G401.6 (cell line): ENCODE data around the gene VPS37D.
"Not testable (repeated sequence)": the region's sequence is repeated elsewhere in the genome, so short reads cannot be mapped to it uniquely, and the experiment has no call there.

Experiments used
- FAIRE-seq: peaks from 2 replicates; lab custom pipeline; 2012; peaks lifted over from hg19 to GRCh38; lab: Jason Lieb, UNC

The VPS37D gene, protein sequence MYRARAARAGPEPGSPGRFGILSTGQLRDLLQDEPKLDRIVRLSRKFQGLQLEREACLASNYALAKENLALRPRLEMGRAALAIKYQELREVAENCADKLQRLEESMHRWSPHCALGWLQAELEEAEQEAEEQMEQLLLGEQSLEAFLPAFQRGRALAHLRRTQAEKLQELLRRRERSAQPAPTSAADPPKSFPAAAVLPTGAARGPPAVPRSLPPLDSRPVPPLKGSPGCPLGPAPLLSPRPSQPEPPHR

DNA sequence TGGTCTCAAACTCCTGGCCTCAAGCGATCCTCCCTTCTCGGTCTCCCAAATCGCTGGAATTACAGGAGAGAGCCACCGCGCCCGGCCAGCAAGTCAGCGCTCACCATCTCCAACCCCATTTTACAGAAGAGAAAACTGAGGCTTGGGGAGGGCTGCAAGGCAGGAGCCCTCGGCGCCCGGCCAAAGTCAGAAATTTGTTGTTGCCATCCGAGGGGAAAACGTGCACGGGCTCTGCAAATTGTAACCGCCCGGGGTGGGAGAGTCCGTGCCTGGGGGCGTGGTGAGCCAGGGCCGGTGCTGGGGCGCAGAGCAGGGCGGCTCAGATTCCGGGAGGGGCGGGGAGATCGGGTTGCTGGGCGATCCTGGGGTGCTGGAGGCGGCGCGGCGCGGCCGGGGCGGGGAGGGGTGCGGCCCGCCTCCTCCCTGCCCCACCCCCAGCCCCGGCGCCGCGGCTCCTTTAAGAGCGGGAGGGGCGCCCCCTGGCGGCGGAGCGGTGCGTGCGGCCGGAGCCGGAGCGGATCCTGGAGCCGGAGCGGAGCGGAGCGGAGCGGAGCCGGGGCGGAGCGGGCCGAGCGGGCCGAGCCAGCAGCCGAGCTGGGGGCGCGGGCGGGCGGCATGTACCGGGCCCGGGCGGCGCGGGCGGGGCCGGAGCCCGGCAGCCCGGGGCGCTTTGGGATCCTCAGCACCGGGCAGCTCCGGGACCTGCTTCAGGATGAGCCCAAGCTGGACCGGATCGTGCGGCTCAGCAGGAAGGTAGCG lies at the start of gene VPS37D:
VPS37D (plus strand) TSS at position 488 of the 759 bp plus-strand sequence; CDS start at position 616, 128 bp downstream.
- no peak for FAIRE-seq

DNA sequence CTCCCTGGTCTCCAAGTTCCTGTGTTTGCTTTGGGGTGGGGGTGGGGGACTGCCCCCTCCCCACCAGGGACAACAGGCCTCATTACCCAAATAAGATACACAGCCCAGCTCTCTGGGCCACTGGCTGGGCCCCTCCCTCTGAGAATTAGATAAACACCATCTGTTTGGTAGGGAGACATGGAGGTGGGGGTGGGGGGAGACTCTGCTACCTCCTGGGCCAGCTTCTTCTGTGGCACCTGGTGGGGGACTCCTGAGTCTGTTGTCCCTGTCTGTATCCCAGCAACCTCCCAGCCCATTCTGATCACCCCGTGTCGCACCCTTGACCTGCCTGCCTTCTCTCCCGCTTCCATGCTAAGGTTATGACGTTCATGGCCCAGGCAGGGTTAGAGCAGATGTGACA lies 49.1 kb upstream of the VPS37D start:
- no peak for FAIRE-seq

DNA sequence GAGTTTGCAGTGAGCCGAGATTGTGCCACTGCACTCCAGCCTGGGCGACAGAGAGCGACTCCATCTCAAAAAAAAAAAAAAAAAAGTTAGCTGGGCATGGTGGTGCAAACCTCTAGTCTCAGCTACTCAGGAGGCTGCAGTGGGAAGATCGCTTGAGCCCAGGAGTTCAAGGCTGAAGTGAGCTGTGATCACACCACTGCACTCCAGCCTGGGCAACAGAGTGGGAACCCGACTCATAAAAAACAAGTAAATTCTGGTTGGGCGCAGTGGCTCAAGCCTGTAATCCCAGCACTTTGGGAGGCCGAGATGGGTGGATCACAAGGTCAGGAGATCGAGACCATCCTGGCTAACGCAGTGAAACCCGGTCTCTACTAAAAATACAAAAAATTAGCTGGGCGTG lies 48.2 kb upstream of the VPS37D start:
- FAIRE-seq: not testable (repeated sequence)

DNA sequence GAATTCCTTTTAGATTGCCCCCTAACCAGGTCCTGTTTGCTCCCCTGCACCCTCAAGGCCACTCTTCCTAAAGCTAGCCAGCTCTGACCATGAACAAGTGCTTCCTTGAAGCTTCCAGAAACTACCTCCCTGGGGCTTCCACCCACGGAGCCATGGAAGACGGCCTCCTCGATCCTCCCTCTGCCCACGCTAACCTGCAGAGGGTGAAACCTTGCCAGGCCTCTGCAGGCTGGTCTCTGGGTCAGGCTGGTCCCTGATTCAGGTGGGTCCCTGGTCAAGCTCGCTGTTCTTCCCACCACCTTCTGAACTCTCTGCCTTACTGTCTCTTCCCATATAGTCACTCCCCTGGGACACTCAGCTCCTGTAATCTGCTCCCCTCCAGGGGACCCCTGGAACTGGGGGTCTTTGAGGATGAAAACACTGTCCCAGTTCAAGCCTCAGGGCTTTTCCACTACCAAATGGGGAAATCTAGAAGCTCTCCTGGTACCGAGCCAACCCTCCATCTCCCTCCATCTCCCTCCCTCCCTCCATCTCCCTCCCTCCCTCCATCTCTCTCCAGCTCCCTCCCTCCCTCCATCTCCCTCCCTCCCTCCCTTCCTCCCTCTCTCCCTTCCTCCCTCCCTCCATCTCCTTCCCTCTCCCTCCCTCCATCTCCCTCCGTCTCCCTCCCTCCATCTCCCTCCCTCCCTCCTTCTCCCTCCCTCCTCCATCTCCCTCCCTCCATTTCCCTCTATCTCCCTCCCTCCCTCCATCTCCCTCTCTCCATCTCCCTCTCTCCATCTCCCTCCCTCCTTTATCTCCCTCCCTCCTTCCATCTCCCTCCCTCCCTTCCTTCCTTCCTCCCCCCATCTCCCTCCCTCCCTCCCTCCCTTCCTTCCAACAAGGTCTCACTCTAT lies 46.2 kb upstream of the VPS37D start:
- no peak for FAIRE-seq

DNA sequence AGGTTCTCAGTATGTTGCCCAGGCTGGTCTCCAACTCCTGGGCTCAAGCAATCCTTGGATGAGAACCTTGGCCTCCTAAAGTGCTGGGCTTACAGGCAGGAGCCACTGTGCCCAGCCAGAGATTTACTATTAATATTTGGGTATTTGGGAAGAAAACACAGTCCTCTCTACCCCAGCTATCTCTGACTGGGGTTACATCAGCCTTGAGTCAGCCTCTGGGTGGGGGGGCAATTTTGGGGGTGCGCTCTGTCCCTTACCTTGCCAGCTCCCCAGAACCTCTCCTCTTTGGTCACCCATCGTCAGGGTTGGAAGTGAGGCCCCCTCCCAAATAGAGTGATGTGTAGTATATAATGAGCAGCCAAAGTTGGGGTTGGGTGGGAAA lies 45.1 kb upstream of the VPS37D start:
- no peak for FAIRE-seq

DNA sequence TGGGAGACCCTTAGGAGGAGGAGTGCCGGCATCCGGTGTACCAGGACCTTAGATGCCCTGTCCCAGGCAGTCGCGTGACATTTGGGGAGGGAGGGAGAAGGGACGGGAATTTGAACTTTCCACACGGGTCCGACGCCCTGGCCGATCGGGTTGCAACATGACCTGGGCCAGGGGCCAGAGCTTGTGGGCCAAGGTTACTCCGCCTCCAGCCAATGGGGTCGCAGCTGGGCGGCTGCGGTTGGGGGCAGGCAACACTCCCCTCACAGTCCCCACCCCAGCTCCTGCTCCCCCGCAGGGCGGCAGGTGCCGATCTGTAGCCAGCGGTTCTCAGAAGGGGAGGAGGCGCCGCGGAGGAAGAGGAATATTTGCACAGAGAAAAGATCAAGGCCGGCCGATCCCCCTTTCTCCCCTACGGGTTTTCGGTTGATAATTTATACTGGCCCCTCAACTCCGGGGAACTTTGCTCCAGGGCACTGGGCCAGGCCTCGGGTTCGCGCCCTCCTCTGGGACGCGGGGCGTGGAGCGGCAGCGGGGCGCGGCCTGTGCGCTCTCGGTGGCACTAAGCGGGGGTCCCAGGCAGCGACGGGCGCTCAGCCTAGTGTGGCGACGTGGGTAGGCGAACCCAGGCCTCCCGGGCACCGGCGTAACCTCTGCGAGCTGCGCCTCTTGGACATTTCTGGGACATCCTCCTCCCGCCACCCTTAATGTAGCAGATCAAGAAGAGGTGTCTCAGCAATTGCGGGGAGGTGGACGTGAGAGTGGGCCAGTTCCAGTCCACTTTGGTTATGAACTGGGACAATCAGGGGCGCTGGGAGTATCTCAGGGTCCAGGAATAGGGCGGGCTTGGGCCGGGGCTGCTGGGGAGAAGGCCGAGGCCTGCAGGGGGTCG lies 44.5 kb upstream of the VPS37D start:
- no peak for FAIRE-seq

DNA sequence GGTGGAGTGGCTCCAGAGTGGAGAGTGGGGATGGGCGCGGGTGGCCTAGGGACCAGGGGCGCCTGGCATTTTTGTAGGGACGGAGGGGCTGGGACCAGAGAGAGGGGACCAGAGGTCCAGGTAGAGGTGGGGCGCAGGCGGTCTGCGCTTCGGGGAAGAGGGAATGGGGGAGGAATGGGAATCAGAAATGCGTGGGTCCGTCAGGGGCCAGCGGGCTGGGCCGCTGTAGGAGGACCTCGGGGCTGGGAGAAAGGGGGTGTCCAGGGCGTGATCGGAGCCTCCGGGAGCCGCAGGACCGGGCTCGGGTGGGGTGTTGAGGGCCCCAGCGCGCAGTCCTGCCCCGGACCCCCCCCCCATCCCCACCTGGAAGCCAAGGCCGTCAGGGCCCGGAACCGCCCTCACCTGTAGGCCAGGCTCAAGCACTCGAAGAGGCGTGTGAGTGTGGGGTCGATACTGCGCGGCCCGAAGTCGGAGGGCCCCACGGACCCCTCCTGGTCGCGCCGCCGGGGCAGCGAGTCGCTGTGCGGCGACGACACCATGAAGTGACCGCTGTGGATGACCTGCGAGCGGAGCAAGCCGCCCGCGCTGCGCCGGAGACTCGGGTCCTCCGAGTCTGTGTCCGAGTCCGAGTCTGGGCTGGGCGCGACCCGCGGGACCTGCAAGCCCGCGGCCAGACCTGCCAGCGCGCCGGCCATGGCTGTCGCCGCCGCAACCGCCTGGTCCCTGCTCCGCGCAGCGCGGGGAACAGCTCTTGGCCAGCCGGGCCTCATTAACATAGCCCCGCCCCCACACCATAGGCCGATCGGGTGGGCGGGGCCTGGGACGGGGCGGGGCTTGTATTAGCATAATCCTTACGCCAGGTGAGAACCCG lies 43.6 kb upstream of the VPS37D start, which contains the start of gene MLXIPL:
MLXIPL (minus strand) TSS at position 725 of the 871 bp plus-strand sequence; CDS start at position 695, 30 bp downstream.
- no peak for FAIRE-seq

DNA sequence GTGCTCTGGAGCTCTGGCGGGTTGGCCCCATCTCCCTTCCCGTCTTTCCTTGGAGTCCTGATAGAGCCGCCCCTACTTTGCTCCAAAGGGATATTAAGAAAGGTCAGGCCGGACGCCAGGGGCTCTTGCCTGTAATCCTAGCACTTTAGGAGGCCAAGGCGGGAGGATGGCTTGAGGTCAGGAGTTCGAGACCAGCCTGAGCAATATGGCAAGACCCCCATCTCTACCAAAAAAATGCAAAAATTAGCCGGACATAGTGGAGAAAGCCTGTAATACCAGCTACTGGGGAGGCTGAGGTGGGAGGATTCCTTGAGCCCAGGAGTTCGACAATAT lies 43.0 kb upstream of the VPS37D start:
- FAIRE-seq: no peak

DNA sequence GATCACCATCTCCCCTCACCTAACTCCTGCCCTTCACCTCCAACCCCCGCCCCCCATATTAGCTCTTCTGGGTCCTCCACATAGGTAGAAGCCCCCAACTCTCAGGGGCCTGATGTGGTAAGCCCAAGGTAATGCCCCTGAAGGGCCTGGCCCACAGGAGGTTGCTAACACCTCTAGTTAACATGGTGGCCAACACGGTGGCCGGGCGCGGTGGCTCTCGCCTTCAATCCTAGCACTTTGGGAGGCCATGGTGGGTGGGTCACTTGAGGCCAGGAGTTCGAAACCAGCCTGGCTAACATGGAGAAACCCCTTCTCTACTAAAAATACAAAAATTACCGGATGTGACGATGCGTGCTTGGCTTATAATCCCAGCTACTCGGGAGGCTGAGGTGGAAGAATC lies 42.4 kb upstream of the VPS37D start:
- FAIRE-seq: no peak

DNA sequence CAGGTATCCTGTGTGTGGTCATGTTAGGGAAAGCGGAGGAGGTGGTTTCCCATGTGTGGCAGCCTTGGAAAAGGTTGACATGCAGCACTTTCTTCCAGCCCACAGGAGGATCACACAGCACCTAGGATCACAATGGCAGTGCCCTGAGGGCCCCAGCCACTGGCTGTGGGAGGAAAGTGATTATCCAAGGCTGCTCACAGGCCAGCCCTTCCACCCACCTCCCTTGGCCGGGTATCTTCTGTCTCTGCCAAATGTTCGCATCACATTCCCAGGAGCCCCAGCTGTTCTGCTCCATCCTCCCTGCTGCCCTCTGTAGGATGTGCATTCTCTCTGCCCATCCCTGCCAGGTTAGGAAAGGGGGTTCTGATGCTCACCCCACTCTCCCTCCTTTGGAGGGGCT lies 40.8 kb upstream of the VPS37D start:
- no peak for FAIRE-seq

DNA sequence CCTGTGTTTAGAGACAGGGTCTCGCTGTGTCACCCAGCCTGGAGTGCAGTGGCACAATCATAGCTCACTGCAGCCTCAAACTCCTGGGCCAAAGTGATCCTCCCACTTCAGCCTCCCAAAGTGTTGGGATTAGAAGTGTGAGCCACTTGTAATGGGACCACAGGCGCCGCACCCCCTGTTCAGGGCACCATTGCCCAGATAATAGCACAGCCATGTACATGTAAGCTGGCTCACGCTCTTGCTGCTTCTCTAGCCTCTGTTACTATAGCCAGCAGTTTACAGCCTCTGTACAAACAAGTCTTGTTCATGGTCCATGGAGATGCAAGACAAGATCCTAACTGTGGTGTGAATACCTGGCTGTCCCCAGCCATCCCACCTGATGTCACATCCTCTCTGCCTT lies 39.1 kb upstream of the VPS37D start:
- FAIRE-seq: no peak

DNA sequence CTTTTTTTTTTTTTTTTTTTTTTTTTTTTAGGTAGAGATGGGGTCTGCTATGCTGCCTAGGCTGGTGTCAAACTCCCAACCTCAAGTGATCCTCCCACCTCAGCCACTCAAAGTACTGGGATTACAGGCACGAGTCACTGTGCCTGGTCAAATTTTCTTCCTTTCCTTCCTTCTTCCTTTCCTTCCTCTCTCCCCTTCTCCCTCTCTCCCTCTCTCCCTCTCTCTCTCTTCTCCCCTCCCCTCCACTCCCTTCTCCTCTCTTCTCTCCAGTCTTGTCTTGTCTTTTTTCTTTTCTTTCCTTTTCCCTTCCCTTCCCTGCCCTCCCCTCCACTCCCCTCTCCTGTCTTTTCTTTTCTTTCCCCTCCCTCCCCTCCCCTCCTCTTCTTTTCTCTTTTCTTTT lies 36.1 kb upstream of the VPS37D start:
- FAIRE-seq: no peak

DNA sequence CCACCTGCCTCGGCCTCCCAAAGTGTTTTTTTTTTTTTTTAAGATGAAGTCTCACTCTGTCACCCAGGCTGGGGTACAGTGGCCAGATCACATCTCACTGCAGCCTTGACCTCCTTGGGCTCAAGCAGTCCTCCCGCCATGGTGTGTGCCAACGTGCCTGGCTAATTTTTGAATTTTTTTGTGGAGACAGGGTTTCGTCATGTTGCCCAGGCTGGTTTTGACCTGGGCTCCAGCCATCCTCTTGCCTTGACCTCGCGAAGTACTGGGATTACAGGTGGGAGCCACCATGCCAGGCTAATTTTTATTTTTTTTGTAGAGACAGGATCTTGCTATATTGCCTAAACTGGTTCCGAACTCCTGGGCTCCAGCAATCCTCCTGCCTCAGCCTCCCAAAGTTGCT lies 34.3 kb upstream of the VPS37D start:
- no peak for FAIRE-seq

DNA sequence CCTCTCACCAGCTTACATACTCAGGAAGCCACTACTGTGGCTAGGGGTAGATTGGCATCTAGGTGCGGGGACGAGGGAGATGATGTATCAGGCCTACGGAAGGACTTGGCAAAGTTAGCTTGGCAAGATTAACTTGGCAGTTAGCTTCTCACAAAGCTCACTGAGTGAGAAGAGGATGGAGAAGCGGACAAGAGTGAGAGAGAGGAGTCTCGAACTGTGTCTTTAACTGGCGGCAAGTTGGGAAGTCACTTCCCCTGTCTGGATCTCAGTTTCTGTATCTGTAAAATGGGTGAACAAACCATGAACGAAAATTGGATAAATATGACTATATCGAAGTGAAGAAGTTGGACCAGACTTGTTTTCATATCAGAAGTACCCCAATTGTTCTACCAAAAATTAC lies 33.8 kb upstream of the VPS37D start:
- FAIRE-seq: no peak

DNA sequence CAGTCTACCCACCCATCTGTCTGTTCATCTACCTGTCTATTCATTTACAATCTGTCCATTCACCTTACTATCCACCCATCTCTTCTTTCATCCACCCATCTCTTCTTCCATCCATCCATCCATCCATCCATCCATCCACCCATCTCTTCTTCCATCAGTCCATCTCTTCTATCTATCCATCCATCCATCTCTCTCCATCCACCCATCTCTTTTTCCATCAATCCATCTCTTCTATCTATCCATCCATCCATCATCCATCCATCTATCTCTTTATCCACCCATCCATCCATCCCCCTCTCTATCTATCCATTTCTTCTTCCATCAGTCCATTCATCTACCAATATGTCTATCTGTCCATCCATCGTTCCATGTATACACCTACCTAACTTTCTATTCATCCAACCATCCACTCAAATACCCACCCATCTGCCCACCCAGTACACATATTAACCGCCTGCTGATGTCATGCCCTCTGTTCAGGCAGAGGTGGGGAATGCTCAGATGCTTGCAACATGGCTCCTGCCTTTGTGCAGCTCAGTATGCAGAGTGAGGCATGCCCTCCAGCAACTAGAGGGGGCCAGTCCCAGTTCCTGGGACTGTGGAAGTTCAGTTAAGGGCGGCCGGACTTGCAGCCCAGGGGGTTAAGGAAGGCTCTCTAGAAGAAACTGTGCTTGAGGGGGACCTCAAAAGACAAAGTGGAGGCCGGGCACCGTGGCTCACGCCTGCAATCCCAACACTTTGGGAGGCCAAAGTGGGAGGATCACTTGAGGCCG lies 32.0 kb upstream of the VPS37D start:
- FAIRE-seq: no peak

DNA sequence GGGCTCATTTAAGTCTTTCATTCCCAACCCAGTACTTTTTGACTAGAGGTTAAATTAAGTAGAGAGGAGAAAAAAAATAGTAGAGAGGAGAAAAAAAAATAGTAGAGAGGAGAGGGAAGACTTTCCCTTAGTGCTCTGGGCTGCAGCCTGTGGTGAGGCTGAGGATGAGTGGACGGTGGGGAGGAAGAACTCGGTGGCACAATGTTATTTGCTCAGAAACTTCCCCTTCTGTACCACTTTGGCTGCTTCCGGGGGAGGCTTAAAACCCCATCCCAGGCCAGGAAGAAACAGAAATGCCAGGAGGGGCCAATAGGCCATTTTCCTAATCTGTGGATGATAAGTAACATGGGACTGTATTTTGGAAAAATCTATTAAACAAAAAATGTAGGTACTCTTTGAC lies 28.7 kb upstream of the VPS37D start:
- FAIRE-seq: no peak

DNA sequence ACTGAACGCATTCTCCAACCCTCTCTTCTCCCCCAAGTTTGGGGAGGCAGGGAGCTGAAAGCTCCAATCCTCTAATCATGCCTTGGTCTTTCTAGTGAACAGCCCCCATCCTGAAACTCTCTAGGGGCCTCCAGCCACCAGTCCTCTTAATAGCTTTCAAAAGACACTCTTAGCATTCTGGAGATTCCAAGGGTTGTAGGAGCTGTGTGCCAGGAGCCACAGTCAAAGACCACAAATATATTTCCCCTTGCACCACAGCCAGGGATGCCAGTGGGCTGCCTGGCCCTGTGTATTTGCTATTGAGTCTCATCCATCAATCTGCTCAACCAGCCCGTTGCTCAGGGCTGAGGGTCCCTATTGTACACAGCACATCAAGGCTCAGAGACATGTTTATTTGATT lies 24.8 kb upstream of the VPS37D start:
- no peak for FAIRE-seq

DNA sequence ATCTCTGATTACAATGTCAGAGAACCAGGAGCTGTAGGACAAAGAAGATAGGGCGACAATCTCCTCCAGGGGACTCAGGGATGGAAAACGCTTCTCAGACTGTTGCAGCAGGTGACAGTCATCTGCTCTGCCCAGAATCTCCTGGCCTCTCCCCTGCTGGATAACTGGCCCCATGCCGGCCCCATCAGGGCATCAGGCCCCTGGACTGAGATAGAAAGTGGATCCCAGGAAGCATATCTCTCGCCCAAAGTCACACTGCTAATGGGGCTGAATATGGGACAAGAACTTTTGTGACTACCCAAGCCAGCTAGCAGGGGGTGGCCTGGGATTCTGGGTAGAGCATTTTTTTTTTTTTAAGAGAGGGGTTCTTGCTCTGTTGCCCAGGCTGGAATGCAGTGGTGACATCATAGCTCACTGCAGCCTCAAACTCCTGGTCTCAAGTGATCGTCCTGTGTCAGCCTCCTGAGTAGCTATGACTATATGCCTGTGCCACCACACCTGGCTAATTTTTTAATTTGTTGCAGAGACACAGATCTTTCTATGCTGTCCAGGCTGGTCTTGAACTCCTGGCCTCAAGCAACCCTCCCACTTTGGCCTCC lies 22.8 kb upstream of the VPS37D start:
- no peak for FAIRE-seq

DNA sequence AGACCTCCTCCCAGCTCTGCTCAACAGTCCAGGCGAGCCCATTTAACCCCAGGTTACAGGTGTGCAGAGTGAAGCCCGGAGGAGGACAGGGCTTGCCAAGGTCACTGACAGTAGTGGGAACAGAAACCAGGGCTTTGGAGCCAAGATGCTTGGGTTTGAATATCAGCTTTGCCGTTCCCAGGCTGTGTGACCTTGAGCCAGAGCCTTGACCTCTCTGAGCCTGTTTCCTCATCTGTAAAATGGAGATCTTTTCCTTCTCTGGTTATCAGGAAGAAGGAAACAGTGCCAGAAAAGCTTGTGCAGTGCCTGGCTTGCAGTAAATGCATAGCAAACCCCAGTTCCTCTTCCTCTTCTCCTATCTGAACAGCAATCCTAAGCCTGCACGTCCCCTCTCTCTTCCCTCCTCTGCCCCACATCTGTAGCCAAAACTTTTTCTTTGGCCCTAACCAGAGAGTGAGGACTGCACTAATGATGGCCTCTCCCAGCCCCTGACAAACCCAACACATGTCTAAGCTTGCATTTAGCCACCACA lies 21.9 kb upstream of the VPS37D start:
- no peak for FAIRE-seq
